Ishikawa (cell line): Measurements from ENCODE around the gene SETBP1.

Experiments used
- EP300 ChIP-seq: IDR thresholded peaks from 2 replicates; pipeline ENCODE4 v1.6.1; 2012; ENCODE audit warnings: borderline replicate concordance
- TAF1 ChIP-seq: IDR thresholded peaks from 2 replicates; pipeline ENCODE4 v1.6.1; 2012; ENCODE audit warnings: low read depth, mild to moderate bottlenecking

GRCh38 chr18:44946529-44947113 lies 265.9 kb downstream of the SETBP1 start:
- TF ChIP-seq TAF1 = no peak
- TF ChIP-seq EP300 = no peak
